GM19455 (cell line): ENCODE results near the gene LRMDA.

Experiments
- ATAC-seq: cut with Tn5 transposase; IDR thresholded peaks from one replicate; pipeline ENCODE4 v1.9.1; 2021; ENCODE audit not compliant: unreplicated experiment

LRMDA gene

GRCh38 chr10:76268530-76268929 lies 837.1 kb downstream of the LRMDA start:
- no peak for ATAC-seq

- no peak for ATAC-seq
Observed at GRCh38 chr10:76268954-76269353, 837.5 kb downstream of the LRMDA start.

GRCh38 chr10:76270464-76270863 lies 839.0 kb downstream of the LRMDA start:
- no peak for ATAC-seq

DNA sequence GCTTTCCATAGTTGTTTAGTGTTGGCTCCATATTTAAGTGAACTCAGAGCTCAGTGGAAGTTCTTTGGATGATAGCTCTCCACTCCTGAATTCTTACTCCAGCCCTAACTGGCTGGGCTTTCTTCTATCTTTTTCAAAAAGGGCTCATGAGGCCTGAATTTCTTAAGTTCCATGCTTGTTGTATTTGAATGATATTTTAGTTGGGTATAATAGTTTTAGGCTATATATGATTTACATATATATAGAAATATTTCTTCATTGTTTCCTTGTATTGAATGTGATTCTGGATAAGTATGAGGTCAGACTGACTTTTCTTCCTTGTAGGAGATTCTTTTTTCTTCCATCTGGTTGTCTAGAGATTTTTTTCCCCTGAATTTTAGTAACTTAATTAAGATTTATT lies 843.5 kb downstream of the LRMDA start:
- no peak for ATAC-seq

- ATAC-seq, result no peak
Observed at GRCh38 chr10:76278811-76279460, 847.5 kb downstream of the LRMDA start.

GRCh38 chr10:76281659-76282058 lies 850.2 kb downstream of the LRMDA start:
- no peak for ATAC-seq

DNA sequence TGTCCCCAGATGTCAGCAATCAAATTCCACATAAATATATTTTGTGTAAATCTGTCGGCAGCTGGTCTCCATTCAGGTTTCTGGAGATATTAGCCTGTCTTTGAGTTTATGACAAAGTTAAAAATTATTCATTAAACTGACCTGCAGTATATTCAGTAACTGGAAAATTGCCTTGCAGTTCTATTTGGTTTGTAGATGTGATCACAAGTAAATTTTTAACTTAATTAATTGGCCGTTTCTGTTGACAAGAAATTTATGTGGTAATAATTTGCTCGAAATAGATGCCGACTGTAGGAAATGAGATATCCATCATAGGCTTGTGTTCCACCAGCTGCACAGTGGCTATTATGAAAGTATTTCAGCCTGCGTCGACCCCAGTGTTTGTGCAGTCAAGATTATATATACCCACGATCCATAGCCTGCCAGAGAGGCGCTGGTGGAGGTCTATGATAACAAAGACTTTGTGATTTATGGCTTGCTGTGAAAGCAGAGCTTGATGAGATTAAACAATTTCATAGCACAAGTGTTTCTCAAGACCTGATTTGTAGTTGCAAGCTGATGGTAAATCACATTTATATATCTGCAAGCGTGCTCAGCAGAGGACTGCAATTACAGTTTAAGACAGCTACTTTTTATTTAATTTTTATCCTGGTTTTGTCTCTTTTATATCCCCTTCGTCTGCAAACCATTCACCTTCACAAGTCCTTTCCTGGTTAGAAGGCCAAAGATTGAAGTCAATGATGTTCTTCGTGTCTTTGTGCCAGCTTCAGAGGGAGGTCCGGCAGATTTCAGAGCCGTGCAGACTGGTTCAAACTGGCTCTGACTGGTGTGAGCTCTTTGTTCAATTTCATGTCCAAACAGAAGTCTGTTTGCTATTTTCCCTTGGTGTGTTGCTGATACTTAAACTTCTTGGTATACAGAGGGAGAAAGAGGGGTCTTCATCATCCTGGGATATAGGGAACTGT lies 850.9 kb downstream of the LRMDA start:
- ATAC-seq, result no peak

DNA sequence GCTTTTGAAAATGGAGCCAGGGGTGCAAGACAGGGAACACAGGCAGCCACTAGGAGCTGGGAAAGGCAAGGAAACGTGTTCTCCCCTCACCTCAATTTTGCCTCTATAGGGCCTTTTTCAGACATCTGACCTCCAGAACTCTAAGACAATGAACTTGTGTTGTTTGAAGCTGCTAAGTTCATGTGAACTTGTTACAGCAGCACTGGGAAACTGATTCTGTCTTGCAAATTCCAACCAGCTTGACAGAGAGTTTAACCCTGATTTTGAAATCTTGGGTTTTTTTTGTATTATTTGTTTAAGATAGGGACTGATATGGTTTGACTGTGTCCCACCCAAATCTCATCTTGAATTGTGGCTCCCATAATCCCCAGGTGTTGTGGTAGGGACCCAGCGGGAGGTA lies 852.9 kb downstream of the LRMDA start:
- no peak for ATAC-seq

DNA sequence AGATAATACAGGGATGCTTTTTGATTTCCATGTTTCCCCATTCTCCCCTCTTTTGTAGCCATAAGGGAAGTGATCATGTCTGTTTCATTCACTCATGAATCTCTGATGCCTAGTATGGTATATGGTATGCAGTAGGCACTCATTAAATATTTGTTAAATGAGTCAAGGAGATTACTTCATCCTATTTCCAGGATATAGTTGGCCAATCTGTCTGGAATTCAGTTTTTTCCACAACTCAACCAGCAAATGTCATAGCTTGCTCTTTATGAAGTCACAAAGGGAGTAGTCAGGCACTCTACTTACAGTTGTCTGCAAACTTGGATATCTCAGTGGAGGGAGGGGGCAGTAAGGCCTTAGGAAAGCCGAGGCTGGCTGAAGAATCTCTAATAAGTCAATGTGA lies 853.6 kb downstream of the LRMDA start:
- ATAC-seq, result no peak

- ATAC-seq, result no peak
Observed at GRCh38 chr10:76285515-76285914, 854.1 kb downstream of the LRMDA start.

GRCh38 chr10:76286536-76286935 lies 855.1 kb downstream of the LRMDA start:
- no peak for ATAC-seq

- ATAC-seq, result no peak
Observed at GRCh38 chr10:76287856-76288255, 856.4 kb downstream of the LRMDA start.

DNA sequence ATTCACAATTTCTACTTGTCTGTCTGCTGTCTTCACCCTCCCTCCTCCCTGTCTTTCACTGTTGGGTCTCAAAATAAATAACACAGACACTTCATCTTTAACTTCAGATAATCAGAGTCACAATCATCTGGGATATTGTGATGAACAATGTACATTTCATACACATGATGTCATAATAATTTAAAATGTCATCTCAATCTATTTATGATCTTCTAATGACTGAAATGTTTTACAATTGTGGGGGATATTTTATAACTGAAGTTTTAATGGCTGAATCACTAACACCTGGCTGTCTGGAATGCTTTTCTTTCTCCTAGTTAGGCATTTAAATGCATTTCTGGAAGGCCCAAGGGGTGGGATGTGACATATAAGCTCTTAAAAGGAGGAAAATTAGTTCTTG lies 859.8 kb downstream of the LRMDA start:
- no peak for ATAC-seq

DNA sequence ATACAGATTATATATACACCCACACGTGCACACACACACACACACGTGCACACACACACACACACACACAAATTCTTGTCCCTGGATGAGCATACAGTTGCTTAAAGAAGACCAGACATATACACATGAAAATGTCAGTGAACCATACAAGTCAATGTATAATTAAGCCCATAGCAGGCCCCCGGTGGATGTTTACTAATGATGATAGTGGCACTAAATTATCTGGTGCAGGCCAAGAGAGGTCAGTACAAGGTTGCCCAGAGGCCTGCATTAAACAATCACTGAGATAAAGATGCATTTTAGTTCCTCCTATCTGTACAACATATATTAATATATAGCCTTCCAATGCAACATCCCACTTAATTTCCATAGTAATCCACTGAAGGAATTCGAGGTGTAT lies 860.5 kb downstream of the LRMDA start:
- ATAC-seq, result no peak

- ATAC-seq, result no peak
Observed at GRCh38 chr10:76296957-76297356, 865.5 kb downstream of the LRMDA start.

DNA sequence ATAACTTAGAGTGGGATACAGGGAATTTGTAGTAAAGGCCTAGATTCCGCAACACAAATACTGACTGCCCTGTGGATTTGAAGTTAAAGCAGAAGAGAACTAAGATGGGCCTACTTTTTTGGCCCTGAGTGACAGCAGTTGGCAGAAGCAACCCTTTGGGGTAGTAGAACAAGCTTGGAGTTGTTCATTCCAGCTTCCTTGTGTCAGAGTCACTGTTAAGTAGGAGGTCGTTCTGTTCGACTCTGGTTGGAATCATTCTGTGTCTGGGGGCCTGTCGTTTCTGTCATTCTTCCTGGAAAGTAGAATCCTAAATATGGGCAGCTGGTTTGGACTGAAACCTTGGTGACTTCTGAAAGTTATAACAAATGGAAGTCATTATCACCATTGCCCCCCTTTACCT lies 865.9 kb downstream of the LRMDA start:
- ATAC-seq, result no peak

DNA sequence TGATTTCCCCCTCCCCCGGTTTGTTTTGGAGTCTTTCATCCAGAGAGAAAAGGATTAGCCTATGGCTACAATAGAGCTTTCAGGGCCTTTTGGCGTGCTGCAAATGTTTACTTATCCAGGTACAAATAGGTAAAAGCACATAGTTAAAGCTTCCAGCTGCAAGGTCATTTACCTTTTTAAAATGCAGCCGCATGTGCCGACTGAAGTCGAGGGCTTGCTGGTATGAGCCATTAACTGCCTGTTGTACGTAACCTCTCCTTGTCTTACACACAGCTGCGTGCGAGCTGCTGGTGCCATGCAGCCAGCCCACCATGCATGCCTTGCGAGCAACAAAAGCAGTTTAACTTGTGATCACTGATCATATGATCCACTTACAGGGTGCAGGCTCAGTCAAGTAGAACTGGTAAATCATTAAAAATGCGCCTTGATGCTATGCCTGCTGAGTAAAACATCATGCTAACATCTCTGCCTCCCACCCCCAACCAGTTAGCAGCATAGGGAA lies 866.4 kb downstream of the LRMDA start:
- no peak for ATAC-seq

DNA sequence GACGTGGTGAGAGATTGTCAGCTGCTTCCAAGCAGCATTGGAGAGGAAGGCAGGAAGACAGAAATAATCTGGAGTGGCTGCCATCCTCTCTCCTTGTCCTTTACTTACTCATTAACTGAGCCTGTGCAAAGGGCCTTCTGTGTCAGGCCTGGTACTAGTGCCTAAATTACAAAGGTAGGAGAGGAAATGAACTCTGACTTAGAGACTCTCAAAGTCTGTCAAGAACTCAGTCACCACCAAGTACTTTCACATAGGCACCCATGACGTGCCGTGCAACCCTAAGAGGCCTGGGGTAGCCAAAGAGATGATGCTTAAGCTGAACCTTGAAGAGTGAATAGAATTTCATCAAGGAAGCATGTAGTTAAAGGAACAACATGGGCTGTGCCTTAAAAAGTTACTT lies 866.9 kb downstream of the LRMDA start:
- ATAC-seq, result no peak

GRCh38 chr10:76299501-76299900 lies 868.1 kb downstream of the LRMDA start:
- ATAC-seq, result no peak

DNA sequence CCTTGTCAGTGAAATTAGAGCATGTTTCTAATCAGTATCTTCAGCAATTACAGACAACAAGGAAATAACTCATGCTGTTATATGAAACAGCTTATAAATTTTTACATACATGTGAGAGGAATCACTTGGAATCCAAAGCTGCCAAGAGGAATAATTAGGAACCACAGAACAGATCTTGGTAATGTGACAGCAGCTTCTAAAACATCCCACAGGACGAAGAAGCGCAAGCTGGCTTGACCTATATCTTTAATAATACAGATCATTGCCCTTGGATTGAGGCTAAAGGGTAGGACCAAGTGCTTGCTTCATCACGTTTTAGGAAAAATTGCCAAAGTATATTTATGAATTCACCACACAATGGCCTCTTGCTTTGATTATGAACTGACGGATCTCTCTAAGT lies 869.8 kb downstream of the LRMDA start:
- no peak for ATAC-seq

GRCh38 chr10:76301950-76302349 lies 870.5 kb downstream of the LRMDA start:
- no peak for ATAC-seq

DNA sequence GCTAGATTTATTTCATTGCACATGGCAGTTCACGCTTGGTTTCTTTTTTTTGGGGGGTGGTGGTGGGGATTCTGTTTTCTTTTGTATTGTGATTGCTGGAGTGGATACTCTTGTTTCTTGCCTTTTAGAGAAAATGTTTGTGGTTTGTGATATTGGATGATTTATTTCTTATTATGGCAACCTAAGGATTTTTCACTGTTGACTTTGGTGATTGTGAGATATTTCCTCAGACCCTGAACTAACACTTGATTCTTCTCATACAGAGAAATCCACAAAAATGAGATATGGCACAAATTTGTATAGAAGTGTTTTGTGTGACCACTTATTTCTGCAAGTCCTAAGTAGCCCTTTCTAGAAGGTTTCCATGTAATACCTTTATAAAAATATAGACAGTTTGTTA lies 871.1 kb downstream of the LRMDA start:
- no peak for ATAC-seq
